ENCODE data around the gene C3orf52.

The C3orf52 gene

DNA sequence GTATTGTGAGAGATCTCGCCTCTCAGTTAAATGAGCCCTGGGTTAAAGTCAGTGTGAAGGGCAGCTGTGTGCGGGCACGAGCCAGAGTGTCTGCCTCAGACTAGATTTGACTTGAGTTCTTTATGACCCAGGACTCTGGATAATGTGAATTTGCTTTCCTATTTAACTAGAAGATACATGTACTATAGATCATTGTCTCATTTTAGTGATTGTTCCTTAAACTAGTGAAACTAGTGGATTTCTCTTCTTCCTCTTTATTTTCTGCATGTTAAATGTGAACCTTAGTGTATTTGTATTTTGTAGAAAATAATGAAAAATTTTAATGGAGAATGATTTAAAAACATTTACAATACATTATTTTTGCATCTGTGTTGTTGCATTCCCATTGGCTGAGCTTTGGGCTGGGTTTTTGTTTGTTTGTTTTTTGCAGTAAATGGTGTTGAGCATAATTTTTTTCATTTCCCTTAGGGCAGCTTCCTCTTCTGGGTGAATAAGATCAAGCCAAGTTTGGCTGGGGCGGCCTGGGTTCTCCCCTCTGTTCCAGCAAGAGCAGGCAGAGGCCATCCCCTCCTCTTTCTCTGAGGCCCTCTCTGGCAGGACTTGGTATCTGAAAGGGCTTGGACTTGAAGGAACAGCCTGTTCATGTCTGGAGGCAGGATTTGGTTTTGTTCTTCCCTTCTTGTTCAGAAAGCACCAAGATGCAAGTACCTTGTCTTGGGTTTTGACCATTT lies 31.8 kb downstream of the C3orf52 start:
- no peak for FAIRE-seq
- DNase-seq (ENCODE audit: low spot score), result no peak

DNA sequence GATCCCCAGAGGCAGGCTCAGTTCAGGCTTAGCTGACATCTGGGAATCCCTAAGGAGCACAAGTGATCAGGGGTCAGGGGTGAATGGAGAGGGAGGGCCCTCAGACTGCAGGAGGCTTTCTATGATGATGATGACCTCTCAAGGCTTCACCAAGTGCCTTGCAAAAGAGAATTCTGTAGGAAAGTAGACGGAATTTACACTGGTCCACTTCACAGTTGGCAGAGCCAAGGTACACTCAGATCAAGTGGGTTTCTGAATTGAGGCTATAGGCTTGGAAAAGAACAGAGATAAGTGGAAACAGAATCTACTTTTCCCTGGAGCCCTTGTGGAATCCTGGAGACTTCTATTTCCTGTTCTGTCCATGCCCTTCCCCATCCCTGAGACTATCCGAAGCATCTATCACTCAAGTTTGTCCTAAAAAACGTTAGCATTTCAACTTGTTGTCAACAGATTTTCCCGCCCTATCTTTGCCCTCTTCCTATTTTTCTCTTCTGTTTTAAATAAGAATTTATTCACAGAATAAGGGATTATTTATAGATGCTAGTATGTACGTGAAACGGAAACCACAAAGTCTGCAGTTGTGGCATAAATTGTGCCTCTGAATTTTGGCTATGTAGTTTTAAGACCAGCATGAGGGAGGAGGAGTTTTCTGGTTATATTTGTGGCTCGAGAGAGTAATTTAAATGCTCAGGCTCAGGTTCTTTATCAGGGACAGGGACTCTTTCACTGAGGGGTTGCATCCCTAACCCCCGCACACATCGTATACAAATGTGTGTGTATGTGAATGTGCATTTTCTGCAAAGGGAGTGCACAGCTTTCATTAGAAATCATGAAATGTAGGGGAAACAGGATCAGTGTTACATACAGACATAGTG lies 34.0 kb downstream of the C3orf52 start:
- no peak for FAIRE-seq
- no peak for DNase-seq (ENCODE audit: low spot score)

- no peak for FAIRE-seq
- DNase-seq (ENCODE audit: low spot score), result no peak
Observed at GRCh38 chr3:112121577-112122547, 35.7 kb downstream of the C3orf52 start.

DNA sequence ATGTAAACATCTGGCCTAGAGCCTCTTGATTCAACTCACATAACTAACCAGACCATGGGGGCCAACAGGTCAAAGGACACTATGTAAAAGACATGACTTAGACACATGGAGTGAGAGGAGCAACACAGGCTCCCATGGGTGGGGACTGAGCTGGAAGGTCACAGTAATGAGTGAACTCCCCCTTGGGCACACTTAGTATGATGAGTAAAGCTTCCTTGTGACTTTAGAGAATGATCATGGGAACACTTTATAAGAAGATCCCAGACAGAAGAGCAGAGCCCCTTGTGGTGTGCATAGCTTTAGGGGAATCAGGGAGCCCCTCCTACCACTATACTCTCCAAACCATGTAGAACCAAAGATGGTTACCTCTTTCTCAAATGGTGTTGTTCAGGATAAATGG lies 36.7 kb downstream of the C3orf52 start:
- no peak for DNase-seq (ENCODE audit: low spot score)
- FAIRE-seq, result no peak

DNA sequence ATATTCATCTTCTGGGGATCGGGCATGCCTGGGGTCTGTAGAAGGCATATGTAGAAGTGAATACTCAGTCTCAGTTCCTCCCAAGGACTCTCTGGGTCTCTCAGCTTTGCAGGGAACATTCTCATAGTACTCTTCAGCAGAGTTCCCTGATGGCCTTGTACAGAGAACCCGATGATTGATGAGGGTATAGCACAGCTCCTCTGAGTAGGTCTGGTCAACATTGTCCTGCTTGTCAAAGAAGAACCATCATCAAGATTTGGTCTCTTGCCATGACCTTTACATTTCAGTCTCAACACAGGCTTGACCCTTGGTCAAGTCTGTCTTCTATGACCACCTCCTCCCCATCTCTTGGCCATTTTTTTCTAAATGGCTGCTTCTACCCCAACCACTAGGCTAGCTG lies 37.4 kb downstream of the C3orf52 start:
- no peak for FAIRE-seq
- no peak for DNase-seq (ENCODE audit: low spot score)

DNA sequence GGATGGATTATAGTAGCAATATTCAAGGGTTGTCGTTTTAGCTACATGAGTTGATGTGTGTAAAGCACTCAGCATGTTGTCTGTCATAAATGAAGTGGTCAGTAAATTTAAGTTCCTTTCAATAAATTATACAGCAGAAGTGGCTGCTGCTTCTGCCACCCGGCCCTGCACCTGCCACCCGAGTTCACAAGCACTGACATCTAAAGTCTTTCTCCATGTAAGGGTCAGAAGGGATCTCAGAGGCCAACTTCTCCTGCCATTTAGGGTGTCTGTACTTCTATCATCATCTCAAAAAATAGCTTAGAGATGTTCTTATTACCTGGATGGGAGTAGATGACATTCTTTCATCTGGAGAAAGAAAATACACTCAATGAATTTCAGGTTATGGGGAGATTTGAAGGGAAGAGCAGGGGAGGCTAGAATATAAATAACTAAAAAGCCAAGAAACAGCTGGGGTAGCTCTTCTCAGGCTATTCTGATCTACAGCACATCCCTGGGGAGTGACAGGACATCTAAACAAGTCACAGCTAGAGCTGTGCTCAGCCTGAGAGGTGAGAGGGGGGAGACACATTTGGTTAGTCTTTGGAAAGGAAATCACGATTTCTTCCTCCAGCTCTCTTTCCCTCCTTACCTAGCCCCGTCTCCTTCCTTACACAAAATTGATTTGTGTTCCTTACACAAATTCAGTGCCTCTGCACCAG lies 38.9 kb downstream of the C3orf52 start:
- no peak for FAIRE-seq
- no peak for DNase-seq (ENCODE audit: low spot score)

- FAIRE-seq (no peak), DNase-seq (ENCODE audit: low spot score) (no peak)
Observed at GRCh38 chr3:112126511-112126911, 40.3 kb downstream of the C3orf52 start.

DNA sequence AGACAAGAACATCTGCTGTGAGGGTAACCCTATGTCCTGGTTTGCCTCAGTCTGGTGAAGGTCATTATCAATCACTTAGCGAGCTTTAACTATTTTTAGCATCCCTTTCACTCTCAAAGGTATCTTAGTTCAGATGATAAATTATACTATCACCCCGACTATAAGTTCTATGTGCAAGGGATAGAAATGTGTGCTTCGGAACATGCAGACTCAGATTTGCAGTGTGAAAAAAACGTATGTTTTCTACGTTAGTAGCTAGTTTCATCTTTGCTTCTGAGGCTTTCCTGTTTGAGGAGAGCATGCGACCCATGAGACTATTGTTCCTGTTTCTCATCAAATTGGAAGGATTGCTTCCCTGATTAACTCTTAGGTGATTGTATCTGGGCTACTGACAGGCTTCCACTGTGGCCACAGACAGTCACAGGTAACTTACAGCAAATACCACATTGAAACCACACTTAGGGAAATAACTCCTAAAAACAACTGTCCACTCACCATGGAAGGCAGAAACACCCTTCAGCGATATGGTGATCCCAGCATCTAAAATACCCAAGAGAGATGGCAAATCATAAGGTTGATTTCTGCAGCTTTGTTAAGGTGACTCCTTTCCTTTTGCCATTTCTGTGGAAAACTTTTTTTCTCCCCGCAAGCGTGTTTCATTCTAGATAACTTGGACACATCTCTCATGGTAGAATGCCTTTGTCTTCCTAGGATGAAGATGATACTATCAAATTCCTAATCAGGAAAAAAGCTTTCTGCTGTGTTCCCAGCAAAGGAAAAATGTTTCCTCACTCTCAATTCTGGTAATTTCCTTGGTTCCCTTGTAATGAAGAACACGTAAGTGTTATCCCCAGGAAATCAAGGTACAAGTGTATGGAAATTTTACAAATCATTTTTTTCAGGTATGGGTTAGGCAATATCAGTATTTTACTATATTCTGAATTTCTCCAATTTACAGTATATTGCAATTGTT lies 41.6 kb downstream of the C3orf52 start:
- FAIRE-seq (peak; percentile 40), DNase-seq (ENCODE audit: low spot score) (no peak)

DNA sequence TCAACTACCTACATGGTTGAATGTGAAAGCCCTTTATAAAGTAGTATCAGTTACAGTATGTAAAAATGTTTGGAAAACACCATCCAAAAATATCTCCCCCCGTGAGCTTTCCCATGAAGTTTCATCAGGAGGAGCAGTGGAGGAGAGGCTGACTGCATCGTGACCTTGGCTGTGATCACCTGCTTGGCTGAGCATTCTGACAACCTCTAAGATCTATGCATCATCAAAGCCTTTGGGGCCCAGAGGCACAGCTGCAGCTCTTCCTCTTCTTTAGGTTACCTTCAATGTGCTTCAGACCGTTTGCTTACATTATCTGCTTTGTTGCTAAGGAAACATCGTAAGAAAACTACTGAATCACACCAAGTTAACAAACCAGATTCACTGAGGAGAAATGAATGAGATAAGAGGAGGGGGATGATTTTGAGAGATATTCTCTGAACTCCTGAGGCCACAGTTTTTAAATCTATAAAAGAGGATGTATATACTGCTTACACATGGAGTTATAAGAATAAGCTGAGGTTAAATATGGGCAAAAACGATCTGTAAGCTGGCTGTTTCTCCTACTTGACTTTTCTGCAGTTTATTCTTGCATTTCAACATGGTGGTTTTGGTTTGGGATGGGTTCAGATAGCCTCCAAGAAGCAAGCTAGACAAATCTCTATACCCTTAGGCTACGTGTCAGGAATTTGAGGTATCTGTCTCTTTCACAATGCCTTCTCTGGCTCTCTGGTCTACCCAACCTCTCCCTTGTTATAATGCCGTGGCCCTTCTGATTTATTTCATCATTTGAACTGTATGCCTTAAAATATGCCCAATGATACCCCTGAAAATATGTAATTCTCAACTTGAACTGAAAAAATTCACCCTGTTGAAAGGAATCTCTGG lies 42.9 kb downstream of the C3orf52 start:
- no peak for DNase-seq (ENCODE audit: low spot score)
- FAIRE-seq, result peak; percentile 53

- DNase-seq (ENCODE audit: low spot score) (no peak), FAIRE-seq (no peak)
Observed at GRCh38 chr3:112129925-112130637, 43.9 kb downstream of the C3orf52 start.

DNA sequence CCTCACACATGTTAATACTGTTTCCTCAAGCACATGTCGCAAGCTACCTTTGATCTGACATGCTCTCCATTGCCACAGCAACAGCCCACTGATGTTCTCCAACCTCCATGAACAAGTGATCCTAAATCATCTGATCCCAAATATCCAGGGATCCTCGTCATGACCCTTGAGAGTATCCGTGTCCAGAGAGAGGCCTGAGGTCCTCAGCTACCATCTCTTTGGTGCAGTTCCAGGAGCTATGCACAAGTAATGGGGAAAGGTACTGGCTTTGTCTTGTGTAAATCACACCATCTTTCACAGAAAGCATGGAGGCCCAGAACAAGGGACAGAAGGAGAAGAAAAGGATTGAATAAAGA lies 44.4 kb downstream of the C3orf52 start:
- no peak for FAIRE-seq
- DNase-seq (ENCODE audit: low spot score), result no peak

DNA sequence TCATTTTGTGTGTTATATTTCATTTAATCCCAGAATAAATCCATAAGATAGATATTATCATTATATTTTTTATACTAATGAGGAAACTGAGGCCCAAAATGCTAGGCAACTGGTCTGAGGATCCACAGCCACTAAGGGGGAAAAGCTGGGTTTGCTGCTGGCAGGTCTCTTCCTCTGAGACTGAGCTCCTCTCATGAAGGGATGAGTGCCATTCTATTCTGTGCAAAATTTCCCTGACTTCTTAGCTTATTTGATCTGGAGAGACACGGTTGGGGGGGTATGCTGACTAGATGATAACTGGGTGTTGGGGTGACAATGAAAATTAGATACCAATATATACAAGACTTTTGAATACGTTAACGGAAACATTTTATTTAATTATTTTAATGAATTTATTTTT lies 44.9 kb downstream of the C3orf52 start:
- DNase-seq (ENCODE audit: low spot score) (no peak), FAIRE-seq (no peak)

- FAIRE-seq (no peak), DNase-seq (ENCODE audit: low spot score) (no peak)
Observed at GRCh38 chr3:112132088-112132487, 45.9 kb downstream of the C3orf52 start.

DNA sequence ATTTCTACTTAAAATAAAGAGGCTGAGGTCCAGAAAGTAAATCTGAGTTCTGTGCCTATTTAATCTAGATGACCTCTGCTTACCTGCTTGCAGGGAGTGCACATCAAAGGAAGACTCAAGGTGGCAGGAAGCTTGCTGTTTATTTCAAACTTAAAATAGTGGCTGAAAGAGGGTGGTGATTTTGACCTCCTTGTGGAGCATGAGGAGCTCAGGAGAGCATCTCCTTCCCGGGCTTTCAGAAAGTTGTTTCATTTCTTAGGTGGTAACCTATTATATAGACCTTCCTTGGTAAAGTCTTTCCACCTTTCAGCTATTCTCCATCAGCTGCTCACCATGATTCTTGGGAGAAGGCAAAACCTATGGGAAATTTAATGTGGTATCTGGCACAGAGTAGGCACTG lies 46.4 kb downstream of the C3orf52 start:
- DNase-seq (ENCODE audit: low spot score), result no peak
- no peak for FAIRE-seq

- no peak for DNase-seq (ENCODE audit: low spot score)
- no peak for FAIRE-seq
Observed at GRCh38 chr3:112132975-112133448, 46.8 kb downstream of the C3orf52 start, which contains the start of gene GCSAM. GCSAM (minus strand) TSS chr3:112133248; CDS start chr3:112133120, 128 bp downstream.

- DNase-seq (ENCODE audit: low spot score), result no peak
- FAIRE-seq, result no peak
Observed at GRCh38 chr3:112133626-112134334, 47.6 kb downstream of the C3orf52 start.

Measured in urothelium cell line (cell line).